GM19043 (cell line): ENCODE results near the gene TMCC1.

Experiments used
- ATAC-seq: cut with Tn5 transposase; IDR thresholded peaks from one replicate; pipeline ENCODE4 v1.9.1; 2021; ENCODE audit warnings: low read depth; ENCODE audit not compliant: unreplicated experiment

Gene TMCC1

GRCh38 chr3:129603991-129604749 is 289.3 kb downstream of the TMCC1 start:
- no peak for ATAC-seq

GRCh38 chr3:129603561-129603942 is 290.0 kb downstream of the TMCC1 start:
- no peak for ATAC-seq

- ATAC-seq = no peak
Observed at GRCh38 chr3:129602730-129603560, 290.6 kb downstream of the TMCC1 start.

GRCh38 chr3:129602309-129602708 is 291.2 kb downstream of the TMCC1 start:
- no peak for ATAC-seq

- no peak for ATAC-seq
Observed at GRCh38 chr3:129601713-129602112, 291.8 kb downstream of the TMCC1 start.

GRCh38 chr3:129600348-129600747 is 293.2 kb downstream of the TMCC1 start:
- ATAC-seq = no peak

GRCh38 chr3:129599607-129600006 is 293.9 kb downstream of the TMCC1 start:
- ATAC-seq = no peak

- ATAC-seq = no peak
Observed at GRCh38 chr3:129599073-129599472, 294.4 kb downstream of the TMCC1 start.

- ATAC-seq = no peak
Observed at GRCh38 chr3:129598484-129598883, 295.0 kb downstream of the TMCC1 start.

- ATAC-seq = no peak
Observed at GRCh38 chr3:129598000-129598381, 295.5 kb downstream of the TMCC1 start.
